Neural cell (in vitro differentiated cells): ENCODE data around the gene MMP14.

Source experiments
- EP300 ChIP-seq: fragments of 450-650 bp; conservative IDR thresholded peaks from 2 replicates; pipeline ENCODE4 v1.6.1; 2014; ENCODE audit warnings: antibody characterized with exemption, mild to moderate bottlenecking, moderate library complexity; ENCODE audit not compliant: poor library complexity, severe bottlenecking
- TAF1 ChIP-seq: IDR thresholded peaks from 2 replicates; pipeline ENCODE4 v1.6.1; 2012; ENCODE audit warnings: low read depth
- TF ChIP-seq, protein P1 (sequence below): fragments of 450-650 bp; IDR thresholded peaks from 2 replicates; pipeline ENCODE4 v1.5.1; 2014; ENCODE audit warnings: antibody characterized with exemption, mild to moderate bottlenecking, moderate library complexity; ENCODE audit not compliant: poor library complexity, severe bottlenecking

DNA sequence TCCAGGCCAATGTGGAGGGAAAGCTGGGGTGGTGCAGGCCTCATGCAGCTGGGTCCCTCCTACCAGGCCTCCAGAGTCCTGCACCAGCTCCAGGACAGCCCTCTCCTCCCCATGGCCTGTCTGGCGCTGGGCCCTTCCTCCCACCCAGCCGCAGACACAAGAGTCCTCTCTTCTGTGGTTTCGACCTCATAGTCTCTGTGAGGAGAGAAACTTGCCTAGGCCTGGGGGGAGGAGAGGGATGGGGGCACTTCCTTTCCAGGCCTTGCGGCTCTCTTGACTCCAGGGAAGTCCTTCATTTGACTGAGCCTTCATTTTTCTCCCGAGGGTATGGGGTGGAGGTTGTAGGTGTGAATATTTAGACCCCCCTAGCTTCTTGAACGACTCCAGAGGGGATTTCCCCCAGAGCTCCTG is 2.3 kb downstream of the MMP14 start:
- TF ChIP-seq, protein P1, sequence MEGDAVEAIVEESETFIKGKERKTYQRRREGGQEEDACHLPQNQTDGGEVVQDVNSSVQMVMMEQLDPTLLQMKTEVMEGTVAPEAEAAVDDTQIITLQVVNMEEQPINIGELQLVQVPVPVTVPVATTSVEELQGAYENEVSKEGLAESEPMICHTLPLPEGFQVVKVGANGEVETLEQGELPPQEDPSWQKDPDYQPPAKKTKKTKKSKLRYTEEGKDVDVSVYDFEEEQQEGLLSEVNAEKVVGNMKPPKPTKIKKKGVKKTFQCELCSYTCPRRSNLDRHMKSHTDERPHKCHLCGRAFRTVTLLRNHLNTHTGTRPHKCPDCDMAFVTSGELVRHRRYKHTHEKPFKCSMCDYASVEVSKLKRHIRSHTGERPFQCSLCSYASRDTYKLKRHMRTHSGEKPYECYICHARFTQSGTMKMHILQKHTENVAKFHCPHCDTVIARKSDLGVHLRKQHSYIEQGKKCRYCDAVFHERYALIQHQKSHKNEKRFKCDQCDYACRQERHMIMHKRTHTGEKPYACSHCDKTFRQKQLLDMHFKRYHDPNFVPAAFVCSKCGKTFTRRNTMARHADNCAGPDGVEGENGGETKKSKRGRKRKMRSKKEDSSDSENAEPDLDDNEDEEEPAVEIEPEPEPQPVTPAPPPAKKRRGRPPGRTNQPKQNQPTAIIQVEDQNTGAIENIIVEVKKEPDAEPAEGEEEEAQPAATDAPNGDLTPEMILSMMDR = no peak
- no peak for TF ChIP-seq EP300
- no peak for TF ChIP-seq TAF1
